Measurements from ENCODE around the gene KCNIP4. TPM values are rescaled to one million over a fixed set of nuclear protein-coding genes. Genes with fewer than 3 reads are reported as not detected.

The KCNIP4 gene
- total and polyA plus RNA-seq, 2 donors (not counting 1 experiment from before 2014, with no cell fraction given), result not detected

DNA sequence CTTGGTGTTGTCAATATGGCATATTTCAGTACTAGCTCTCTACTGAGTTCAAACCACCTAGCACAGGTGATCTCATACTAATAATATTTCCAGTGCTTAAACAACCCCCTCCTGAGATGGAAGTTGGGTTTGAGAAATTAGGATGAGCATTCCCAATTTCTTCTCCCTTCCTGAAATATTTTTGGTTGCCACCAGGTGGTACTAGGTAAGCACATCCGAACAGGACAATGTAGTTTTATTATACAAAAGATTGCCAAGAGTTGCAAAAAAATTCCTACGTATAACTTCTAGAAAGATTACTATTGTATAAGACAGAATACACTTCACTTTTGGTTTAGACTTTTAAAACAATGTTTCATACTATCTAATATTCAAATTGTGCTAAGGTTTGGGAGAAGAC lies 763.8 kb downstream of the KCNIP4 start:
- Histone ChIP-seq H3K79me2 (ENCODE audit: control insufficient read depth, insufficient read depth, low read length) (no peaks in the 10 kb centered on the region), H3K9ac (ENCODE audit: low read length) (no peak overlapping the region), H3K36me3 (replicated peaks in 1 of 2; ENCODE audit: control extremely low read depth in 1 of 2, control insufficient read depth in 1 of 2, extremely low read depth in 1 of 2, insufficient read depth in 2 of 2, low read length in 1 of 2) (no peaks in the 10 kb centered on the region), H3K9me3 (ENCODE audit: control extremely low read depth in 1 of 3, control insufficient read depth in 2 of 3, insufficient read depth in 1 of 3, low read length in 2 of 3) (no peaks in the 10 kb centered on the region), H3K4me1 (ENCODE audit: control insufficient read depth in 2 of 2, insufficient read depth in 2 of 2, low read length in 2 of 2) (no peaks in the 10 kb centered on the region), H3K4me3 (ENCODE audit: control extremely low read depth in 1 of 5, extremely low read depth in 1 of 5, insufficient read depth in 1 of 5, low read depth in 2 of 5, low read length in 4 of 5) (no peak overlapping the region), H4K20me1 (ENCODE audit: control insufficient read depth, insufficient read depth, low read length, poor library complexity, severe bottlenecking) (no peaks in the 10 kb centered on the region), H3K27ac (ENCODE audit: low read length in 2 of 2) (no peak overlapping the region), H3K27me3 (replicated peaks in 1 of 4; ENCODE audit: control extremely low read depth in 1 of 4, control insufficient read depth in 3 of 4, insufficient read depth in 4 of 4, low read length in 3 of 4) (no peaks in the 10 kb centered on the region), H2AFZ (ENCODE audit: insufficient read depth, low read depth, low read length, poor library complexity, severe bottlenecking) (no peak overlapping the region), H3K4me2 (replicated peaks; ENCODE audit: low read depth, low read length, poor library complexity, severe bottlenecking) (no peak overlapping the region)
- Mint-ChIP-seq H3K9me3 (ENCODE audit: insufficient read depth) (peaks cover 7% of the 10 kb centered on the region), H3K27ac (no peak overlapping the region), H3K4me1 (no peaks in the 10 kb centered on the region), H3K27me3 (no peaks in the 10 kb centered on the region), H3K4me3 (no peak overlapping the region)
- no peak for TF ChIP-seq EZH2 (IDR thresholded peaks at IDR 0.05; ENCODE audit: borderline replicate concordance, insufficient read depth, low read depth, low read length, poor library complexity, severe bottlenecking)
- TF ChIP-seq, protein P1, sequence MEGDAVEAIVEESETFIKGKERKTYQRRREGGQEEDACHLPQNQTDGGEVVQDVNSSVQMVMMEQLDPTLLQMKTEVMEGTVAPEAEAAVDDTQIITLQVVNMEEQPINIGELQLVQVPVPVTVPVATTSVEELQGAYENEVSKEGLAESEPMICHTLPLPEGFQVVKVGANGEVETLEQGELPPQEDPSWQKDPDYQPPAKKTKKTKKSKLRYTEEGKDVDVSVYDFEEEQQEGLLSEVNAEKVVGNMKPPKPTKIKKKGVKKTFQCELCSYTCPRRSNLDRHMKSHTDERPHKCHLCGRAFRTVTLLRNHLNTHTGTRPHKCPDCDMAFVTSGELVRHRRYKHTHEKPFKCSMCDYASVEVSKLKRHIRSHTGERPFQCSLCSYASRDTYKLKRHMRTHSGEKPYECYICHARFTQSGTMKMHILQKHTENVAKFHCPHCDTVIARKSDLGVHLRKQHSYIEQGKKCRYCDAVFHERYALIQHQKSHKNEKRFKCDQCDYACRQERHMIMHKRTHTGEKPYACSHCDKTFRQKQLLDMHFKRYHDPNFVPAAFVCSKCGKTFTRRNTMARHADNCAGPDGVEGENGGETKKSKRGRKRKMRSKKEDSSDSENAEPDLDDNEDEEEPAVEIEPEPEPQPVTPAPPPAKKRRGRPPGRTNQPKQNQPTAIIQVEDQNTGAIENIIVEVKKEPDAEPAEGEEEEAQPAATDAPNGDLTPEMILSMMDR (IDR thresholded peaks at IDR 0.05), result no peak
- DNase-seq (no peak), ATAC-seq (ENCODE audit: low read depth) (no peak)
- POLR2A ChIA-PET, result no interaction called here
- CTCF ChIA-PET, result no interaction called here
- WGBS (ENCODE audit: insufficient coverage), result no CpG with 5 or more reads among the region's 2 CpGs
- intact Hi-C loops (cut with micrococcal nuclease), result no loop called here

DNA sequence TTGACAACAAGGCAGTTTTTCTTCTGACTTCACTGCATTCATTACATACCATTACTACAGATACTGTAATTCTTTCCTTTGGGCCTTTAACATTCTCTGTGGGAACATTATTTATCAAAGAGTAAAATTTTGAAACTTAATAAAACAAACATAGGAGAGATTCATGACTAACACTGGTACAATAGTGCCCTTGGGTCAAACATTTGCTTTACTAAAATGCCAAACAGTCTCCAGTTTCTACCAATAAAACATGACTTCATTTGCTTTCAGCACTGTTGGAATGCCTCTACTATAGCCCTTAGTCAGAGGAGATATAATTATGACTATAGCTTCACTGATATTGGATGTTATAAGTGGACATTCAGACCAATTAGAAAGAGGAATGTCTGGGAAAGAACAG lies 766.9 kb downstream of the KCNIP4 start:
- Mint-ChIP-seq H3K4me1 (no peaks in the 10 kb centered on the region), H3K4me3 (no peak overlapping the region), H3K9me3 (ENCODE audit: insufficient read depth) (peaks cover 7% of the 10 kb centered on the region), H3K27me3 (no peaks in the 10 kb centered on the region), H3K27ac (no peak overlapping the region)
- H3K4me2 ChIP-seq (replicated peaks; ENCODE audit: low read depth, low read length, poor library complexity, severe bottlenecking), result no peak overlapping the region
- H3K36me3 ChIP-seq (replicated peaks in 1 of 2; ENCODE audit: control extremely low read depth in 1 of 2, control insufficient read depth in 1 of 2, extremely low read depth in 1 of 2, insufficient read depth in 2 of 2, low read length in 1 of 2), result no peaks in the 10 kb centered on the region
- no peak overlapping the region for H2AFZ ChIP-seq (ENCODE audit: insufficient read depth, low read depth, low read length, poor library complexity, severe bottlenecking)
- H3K79me2 ChIP-seq (ENCODE audit: control insufficient read depth, insufficient read depth, low read length), result no peaks in the 10 kb centered on the region
- POLR2A ChIA-PET, result no interaction called here
- H3K9me3 ChIP-seq (ENCODE audit: control extremely low read depth in 1 of 3, control insufficient read depth in 2 of 3, insufficient read depth in 1 of 3, low read length in 2 of 3), result no peaks in the 10 kb centered on the region
- H3K4me3 ChIP-seq (ENCODE audit: control extremely low read depth in 1 of 5, extremely low read depth in 1 of 5, insufficient read depth in 1 of 5, low read depth in 2 of 5, low read length in 4 of 5), result no peak overlapping the region
- no peaks in the 10 kb centered on the region for H3K4me1 ChIP-seq (ENCODE audit: control insufficient read depth in 2 of 2, insufficient read depth in 2 of 2, low read length in 2 of 2)
- no peaks in the 10 kb centered on the region for H3K27me3 ChIP-seq (replicated peaks in 1 of 4; ENCODE audit: control extremely low read depth in 1 of 4, control insufficient read depth in 3 of 4, insufficient read depth in 4 of 4, low read length in 3 of 4)
- intact Hi-C loops (cut with micrococcal nuclease), result no loop called here
- TF ChIP-seq EZH2 (IDR thresholded peaks at IDR 0.05; ENCODE audit: borderline replicate concordance, insufficient read depth, low read depth, low read length, poor library complexity, severe bottlenecking), result no peak
- TF ChIP-seq, protein P1 (IDR thresholded peaks at IDR 0.05), result no peak
- H3K27ac ChIP-seq (ENCODE audit: low read length in 2 of 2), result no peak overlapping the region
- no peak for DNase-seq
- CTCF ChIA-PET, result no interaction called here
- no peak overlapping the region for H3K9ac ChIP-seq (ENCODE audit: low read length)
- ATAC-seq (ENCODE audit: low read depth), result no peak
- H4K20me1 ChIP-seq (ENCODE audit: control insufficient read depth, insufficient read depth, low read length, poor library complexity, severe bottlenecking), result no peaks in the 10 kb centered on the region
